K562 (cell line): ENCODE data around the gene PTPRF.

Experiments
- CCAR2 ChIP-seq: fragments of 200-400 bp; formaldehyde crosslinking; IDR thresholded peaks from 2 replicates; pipeline ENCODE4 v1.6.1; 2017; ENCODE audit warnings: mild to moderate bottlenecking, low read depth, low read length
- PHF21A ChIP-seq: fragments of 450-650 bp; IDR thresholded peaks from 2 replicates; pipeline ENCODE4 v1.6.1; 2017; ENCODE audit warnings: low read depth, borderline replicate concordance
- TCF7 ChIP-seq: sonication (generic); IDR thresholded peaks from 2 replicates; pipeline ENCODE4 v1.6.1; 2016; ENCODE audit warnings: antibody characterized with exemption, borderline replicate concordance
- ZNF583 ChIP-seq: fragments of 250-450 bp; sonication (Bioruptor Pico); IDR thresholded peaks from 2 replicates; pipeline ENCODE4 v1.4.0; 2020
- TF ChIP-seq, protein P1 (sequence below), 3 experiments: IDR thresholded peaks in 2 of 3; conservative IDR thresholded peaks in 1 of 3; 2 replicates each; pipeline ENCODE4 v1.5.1; 2011 to 2012; ENCODE audit warnings: low read length in 3 of 3, mild to moderate bottlenecking in 3 of 3, control low read depth in 2 of 3, improper control_type of control experiment in 1 of 3, inconsistent platforms in 1 of 3, low read depth in 1 of 3, mixed read lengths in 1 of 3, moderate library complexity in 1 of 3; ENCODE audit not compliant: insufficient read depth in 2 of 3
- TF ChIP-seq, protein P2 (sequence below): sonication (generic); formaldehyde crosslinking; IDR thresholded peaks from 2 replicates; pipeline ENCODE4 v1.8.1; 2023; ENCODE audit warnings: mild to moderate bottlenecking, missing genetic modification reagents
- TF ChIP-seq, protein P3 (sequence below): fragments of 450-650 bp; IDR thresholded peaks from 2 replicates; pipeline ENCODE4 v1.6.1; 2016; ENCODE audit warnings: mild to moderate bottlenecking, moderate library complexity

GRCh38 chr1:43664369-43664768 is 133.7 kb downstream of the PTPRF start:
- TF ChIP-seq PHF21A (no peak), TCF7 (no peak), ZNF583 (CRISPR knock-in tag) (no peak), CCAR2 (no peak)
- TF ChIP-seq, protein P1, sequence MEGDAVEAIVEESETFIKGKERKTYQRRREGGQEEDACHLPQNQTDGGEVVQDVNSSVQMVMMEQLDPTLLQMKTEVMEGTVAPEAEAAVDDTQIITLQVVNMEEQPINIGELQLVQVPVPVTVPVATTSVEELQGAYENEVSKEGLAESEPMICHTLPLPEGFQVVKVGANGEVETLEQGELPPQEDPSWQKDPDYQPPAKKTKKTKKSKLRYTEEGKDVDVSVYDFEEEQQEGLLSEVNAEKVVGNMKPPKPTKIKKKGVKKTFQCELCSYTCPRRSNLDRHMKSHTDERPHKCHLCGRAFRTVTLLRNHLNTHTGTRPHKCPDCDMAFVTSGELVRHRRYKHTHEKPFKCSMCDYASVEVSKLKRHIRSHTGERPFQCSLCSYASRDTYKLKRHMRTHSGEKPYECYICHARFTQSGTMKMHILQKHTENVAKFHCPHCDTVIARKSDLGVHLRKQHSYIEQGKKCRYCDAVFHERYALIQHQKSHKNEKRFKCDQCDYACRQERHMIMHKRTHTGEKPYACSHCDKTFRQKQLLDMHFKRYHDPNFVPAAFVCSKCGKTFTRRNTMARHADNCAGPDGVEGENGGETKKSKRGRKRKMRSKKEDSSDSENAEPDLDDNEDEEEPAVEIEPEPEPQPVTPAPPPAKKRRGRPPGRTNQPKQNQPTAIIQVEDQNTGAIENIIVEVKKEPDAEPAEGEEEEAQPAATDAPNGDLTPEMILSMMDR (IDR thresholded peaks at IDR 0.05 in 2 of 3, conservative IDR thresholded peaks at IDR 0.05 in 1 of 3; ENCODE audit: insufficient read depth in 2 of 3, low read depth in 1 of 3, low read length in 3 of 3) = no peak
- TF ChIP-seq, protein P2, sequence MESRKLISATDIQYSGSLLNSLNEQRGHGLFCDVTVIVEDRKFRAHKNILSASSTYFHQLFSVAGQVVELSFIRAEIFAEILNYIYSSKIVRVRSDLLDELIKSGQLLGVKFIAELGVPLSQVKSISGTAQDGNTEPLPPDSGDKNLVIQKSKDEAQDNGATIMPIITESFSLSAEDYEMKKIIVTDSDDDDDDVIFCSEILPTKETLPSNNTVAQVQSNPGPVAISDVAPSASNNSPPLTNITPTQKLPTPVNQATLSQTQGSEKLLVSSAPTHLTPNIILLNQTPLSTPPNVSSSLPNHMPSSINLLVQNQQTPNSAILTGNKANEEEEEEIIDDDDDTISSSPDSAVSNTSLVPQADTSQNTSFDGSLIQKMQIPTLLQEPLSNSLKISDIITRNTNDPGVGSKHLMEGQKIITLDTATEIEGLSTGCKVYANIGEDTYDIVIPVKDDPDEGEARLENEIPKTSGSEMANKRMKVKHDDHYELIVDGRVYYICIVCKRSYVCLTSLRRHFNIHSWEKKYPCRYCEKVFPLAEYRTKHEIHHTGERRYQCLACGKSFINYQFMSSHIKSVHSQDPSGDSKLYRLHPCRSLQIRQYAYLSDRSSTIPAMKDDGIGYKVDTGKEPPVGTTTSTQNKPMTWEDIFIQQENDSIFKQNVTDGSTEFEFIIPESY (CRISPR knock-in tag) = no peak
- TF ChIP-seq, protein P3, sequence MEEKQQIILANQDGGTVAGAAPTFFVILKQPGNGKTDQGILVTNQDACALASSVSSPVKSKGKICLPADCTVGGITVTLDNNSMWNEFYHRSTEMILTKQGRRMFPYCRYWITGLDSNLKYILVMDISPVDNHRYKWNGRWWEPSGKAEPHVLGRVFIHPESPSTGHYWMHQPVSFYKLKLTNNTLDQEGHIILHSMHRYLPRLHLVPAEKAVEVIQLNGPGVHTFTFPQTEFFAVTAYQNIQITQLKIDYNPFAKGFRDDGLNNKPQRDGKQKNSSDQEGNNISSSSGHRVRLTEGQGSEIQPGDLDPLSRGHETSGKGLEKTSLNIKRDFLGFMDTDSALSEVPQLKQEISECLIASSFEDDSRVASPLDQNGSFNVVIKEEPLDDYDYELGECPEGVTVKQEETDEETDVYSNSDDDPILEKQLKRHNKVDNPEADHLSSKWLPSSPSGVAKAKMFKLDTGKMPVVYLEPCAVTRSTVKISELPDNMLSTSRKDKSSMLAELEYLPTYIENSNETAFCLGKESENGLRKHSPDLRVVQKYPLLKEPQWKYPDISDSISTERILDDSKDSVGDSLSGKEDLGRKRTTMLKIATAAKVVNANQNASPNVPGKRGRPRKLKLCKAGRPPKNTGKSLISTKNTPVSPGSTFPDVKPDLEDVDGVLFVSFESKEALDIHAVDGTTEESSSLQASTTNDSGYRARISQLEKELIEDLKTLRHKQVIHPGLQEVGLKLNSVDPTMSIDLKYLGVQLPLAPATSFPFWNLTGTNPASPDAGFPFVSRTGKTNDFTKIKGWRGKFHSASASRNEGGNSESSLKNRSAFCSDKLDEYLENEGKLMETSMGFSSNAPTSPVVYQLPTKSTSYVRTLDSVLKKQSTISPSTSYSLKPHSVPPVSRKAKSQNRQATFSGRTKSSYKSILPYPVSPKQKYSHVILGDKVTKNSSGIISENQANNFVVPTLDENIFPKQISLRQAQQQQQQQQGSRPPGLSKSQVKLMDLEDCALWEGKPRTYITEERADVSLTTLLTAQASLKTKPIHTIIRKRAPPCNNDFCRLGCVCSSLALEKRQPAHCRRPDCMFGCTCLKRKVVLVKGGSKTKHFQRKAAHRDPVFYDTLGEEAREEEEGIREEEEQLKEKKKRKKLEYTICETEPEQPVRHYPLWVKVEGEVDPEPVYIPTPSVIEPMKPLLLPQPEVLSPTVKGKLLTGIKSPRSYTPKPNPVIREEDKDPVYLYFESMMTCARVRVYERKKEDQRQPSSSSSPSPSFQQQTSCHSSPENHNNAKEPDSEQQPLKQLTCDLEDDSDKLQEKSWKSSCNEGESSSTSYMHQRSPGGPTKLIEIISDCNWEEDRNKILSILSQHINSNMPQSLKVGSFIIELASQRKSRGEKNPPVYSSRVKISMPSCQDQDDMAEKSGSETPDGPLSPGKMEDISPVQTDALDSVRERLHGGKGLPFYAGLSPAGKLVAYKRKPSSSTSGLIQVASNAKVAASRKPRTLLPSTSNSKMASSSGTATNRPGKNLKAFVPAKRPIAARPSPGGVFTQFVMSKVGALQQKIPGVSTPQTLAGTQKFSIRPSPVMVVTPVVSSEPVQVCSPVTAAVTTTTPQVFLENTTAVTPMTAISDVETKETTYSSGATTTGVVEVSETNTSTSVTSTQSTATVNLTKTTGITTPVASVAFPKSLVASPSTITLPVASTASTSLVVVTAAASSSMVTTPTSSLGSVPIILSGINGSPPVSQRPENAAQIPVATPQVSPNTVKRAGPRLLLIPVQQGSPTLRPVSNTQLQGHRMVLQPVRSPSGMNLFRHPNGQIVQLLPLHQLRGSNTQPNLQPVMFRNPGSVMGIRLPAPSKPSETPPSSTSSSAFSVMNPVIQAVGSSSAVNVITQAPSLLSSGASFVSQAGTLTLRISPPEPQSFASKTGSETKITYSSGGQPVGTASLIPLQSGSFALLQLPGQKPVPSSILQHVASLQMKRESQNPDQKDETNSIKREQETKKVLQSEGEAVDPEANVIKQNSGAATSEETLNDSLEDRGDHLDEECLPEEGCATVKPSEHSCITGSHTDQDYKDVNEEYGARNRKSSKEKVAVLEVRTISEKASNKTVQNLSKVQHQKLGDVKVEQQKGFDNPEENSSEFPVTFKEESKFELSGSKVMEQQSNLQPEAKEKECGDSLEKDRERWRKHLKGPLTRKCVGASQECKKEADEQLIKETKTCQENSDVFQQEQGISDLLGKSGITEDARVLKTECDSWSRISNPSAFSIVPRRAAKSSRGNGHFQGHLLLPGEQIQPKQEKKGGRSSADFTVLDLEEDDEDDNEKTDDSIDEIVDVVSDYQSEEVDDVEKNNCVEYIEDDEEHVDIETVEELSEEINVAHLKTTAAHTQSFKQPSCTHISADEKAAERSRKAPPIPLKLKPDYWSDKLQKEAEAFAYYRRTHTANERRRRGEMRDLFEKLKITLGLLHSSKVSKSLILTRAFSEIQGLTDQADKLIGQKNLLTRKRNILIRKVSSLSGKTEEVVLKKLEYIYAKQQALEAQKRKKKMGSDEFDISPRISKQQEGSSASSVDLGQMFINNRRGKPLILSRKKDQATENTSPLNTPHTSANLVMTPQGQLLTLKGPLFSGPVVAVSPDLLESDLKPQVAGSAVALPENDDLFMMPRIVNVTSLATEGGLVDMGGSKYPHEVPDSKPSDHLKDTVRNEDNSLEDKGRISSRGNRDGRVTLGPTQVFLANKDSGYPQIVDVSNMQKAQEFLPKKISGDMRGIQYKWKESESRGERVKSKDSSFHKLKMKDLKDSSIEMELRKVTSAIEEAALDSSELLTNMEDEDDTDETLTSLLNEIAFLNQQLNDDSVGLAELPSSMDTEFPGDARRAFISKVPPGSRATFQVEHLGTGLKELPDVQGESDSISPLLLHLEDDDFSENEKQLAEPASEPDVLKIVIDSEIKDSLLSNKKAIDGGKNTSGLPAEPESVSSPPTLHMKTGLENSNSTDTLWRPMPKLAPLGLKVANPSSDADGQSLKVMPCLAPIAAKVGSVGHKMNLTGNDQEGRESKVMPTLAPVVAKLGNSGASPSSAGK = no peak
